Spleen (tissue), 13 donors: Measurements from ENCODE around the gene TAF11L10. TPM values are rescaled to one million over a fixed set of nuclear protein-coding genes. Genes with fewer than 3 reads are reported as not detected.
"Not testable (repeated sequence)": the region's sequence is repeated elsewhere in the genome, so short reads cannot be mapped to it uniquely, and the experiment has no call there.

Experiments used
- DNase-seq: peaks from one replicate; pipeline ENCODE4 v3.0.0-alpha.2; 2020
- H3K27ac ChIP-seq, 8 donors: fragments of 200-600 bp; sonication (generic) in 7 of 8; 1 replicate in 4 of 8; 2 replicates in 4 of 8; pipeline versions ENCODE4 v1.5.0 to v1.8.0; 2016 to 2021; ENCODE audit warnings: inconsistent platforms in 4 of 8, mild to moderate bottlenecking in 4 of 8, moderate library complexity in 1 of 8
- H3K27me3 ChIP-seq, 7 donors: fragments of 200-600 bp; sonication (generic) in 6 of 7; replicated peaks in 1 of 7; 1 replicate in 4 of 7; 2 replicates in 3 of 7; pipeline versions ENCODE4 v1.5.0 to v1.8.0; 2016 to 2021; ENCODE audit warnings: inconsistent platforms in 3 of 7, mild to moderate bottlenecking in 1 of 7
- H3K36me3 ChIP-seq, 6 donors: fragments of 200-600 bp; sonication (generic) in 5 of 6; 1 replicate in 4 of 6; 2 replicates in 2 of 6; pipeline versions ENCODE4 v1.5.0 to v1.8.0; 2016 to 2021; ENCODE audit warnings: inconsistent platforms in 2 of 6
- H3K4me1 ChIP-seq, 6 donors: fragments of 200-600 bp; sonication (generic) in 5 of 6; 1 replicate in 3 of 6; 2 replicates in 3 of 6; pipeline versions ENCODE4 v1.5.0 to v1.8.0; 2016 to 2021; ENCODE audit warnings: inconsistent platforms in 3 of 6
- H3K4me3 ChIP-seq, 8 donors: fragments of 200-600 bp; sonication (generic) in 7 of 8; 1 replicate in 4 of 8; 2 replicates in 4 of 8; pipeline versions ENCODE4 v1.5.0 to v1.8.0; 2016 to 2021; ENCODE audit warnings: inconsistent platforms in 4 of 8, mild to moderate bottlenecking in 4 of 8, moderate library complexity in 2 of 8
- H3K9me3 ChIP-seq, 8 donors: fragments of 200-600 bp; sonication (generic) in 7 of 8; 1 replicate in 4 of 8; 2 replicates in 4 of 8; pipeline versions ENCODE4 v1.5.0 to v1.8.0; 2016 to 2021; ENCODE audit warnings: inconsistent platforms in 4 of 8
- POLR2A ChIP-seq, 3 donors: fragments of 450-650 bp; IDR thresholded peaks; one replicate each; pipeline ENCODE4 v1.5.1; 2017; ENCODE audit warnings: antibody characterized with exemption in 3 of 3, mild to moderate bottlenecking in 1 of 3
- POLR2AphosphoS5 ChIP-seq, 3 donors: sonication (generic); formaldehyde crosslinking; IDR thresholded peaks; one replicate each; pipeline ENCODE4 v1.5.1; 2017; ENCODE audit warnings: antibody characterized with exemption in 3 of 3
- WGBS, 5 donors: extraction: QIAGEN DNeasy Blood & Tissue Kit in 3 of 5; methylation state at CpG; one replicate each; pipeline versions ENCODE4 v1.1.5 to v1.1.7; 2013 to 2018; 5-methylcytosine and 5-hydroxymethylcytosine counted together
- intact Hi-C: fragments of 100-400 bp; cut with DNase I; formaldehyde crosslinking; loops from one replicate; pipeline ENCODE4 v1.15.0; 2023; ENCODE audit warnings: low total_unique reads
- long read RNA-seq, 2 donors: transcript quantifications; one replicate each; lab custom pipeline, GENCODE V29; 2026
- polyA plus RNA-seq, 3 donors: library from polyadenylated mRNA; stranded (reverse); fragments of 200-250 nt; gene quantifications; one replicate each; pipeline ENCODE4 v1.2.1, GENCODE V29; 2013
- total RNA-seq, 7 donors: library from RNA; depleted of rRNA in 3 of 7; stranded (reverse); fragments of >200 nt in 3 of 7; fragmentation: NEBNext Ultra II Directional in 4 of 7; extraction: Animal tissue kit (Norgen Biotek cat#: 25700) in 4 of 7; gene quantifications; one replicate each; pipeline versions ENCODE4 v1.1.0 to v1.2.1, GENCODE V29; 2016 to 2021
- TF ChIP-seq, protein P1 (sequence below), 11 experiments: fragments of 200-600 bp in 7 of 11; fragments of 450-650 bp in 4 of 11; sonication (generic) in 4 of 11; IDR thresholded peaks in 8 of 11; conservative IDR thresholded peaks in 3 of 11; 1 replicate in 7 of 11; 2 replicates in 4 of 11; pipeline versions ENCODE4 v1.4.0 to v1.8.0; 2016 to 2021; ENCODE audit warnings: antibody characterized with exemption in 11 of 11, inconsistent platforms in 4 of 11, mild to moderate bottlenecking in 1 of 11
- donor health status: healthy with polysubstance abuse.
- donor health status: DM: no; HTN: no; CAD: no; lungs with moderate emphysema.
- donor health status: DM: no; HTN: no; CAD: no.
- donor health status: Bipolar disorder and iron deficiency.
- donor health status: healthy.
- donor health status: DM: no; HTN: no; CAD: no.
- donor health status: DM: yes; HTN: yes; CAD: no.

Gene TAF11L10
- total RNA-seq (not detected), polyA plus RNA-seq (not detected)
- long read RNA-seq, donor 1 = 0 reads
- long read RNA-seq, donor 2 = 0 reads

DNA sequence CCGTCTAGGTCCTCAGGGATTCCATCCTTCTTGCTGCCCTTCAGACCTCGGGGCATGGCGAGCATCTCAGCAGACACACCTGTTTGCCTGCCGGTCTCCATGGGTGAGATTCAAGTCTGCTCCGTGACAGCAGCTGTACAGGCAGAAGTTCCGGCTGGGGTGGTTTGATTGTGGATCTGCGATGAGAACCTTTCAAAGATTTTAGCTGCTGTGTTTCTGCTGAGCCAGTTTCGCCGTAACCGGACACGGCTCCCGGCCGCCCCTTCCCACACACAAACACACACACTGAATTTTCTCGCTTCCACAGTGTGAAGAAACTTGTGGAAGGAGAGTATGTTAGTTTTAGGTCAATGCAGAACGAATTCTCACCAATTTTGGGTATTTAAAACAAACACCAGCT, at the start of gene TAF11L10:
Gene TAF11L10 (minus strand): TSS at position 101 of the 400 bp plus-strand sequence.
- H3K27ac ChIP-seq, DNase-seq, H3K4me1 ChIP-seq, intact Hi-C loops, H3K36me3 ChIP-seq, H3K9me3 ChIP-seq, H3K4me3 ChIP-seq, H3K27me3 ChIP-seq: not testable (repeated sequence)
- WGBS, 5 donors = no CpG with 5 or more reads among the region's 15 CpGs

GRCh38 chr5:17634160-17634559, 36.5 kb upstream of the TAF11L10 start, which contains the start of gene TAF11L14:
Gene TAF11L14, plus strand, starts transcription at chr5:17634460.
- Histone ChIP-seq H3K9me3 (no peaks in the 10 kb centered on the region), H3K4me1 (no peaks in the 10 kb centered on the region), H3K4me3 (no peak within 1 kb of the TSS), H3K27me3 (no peaks in the 10 kb centered on the region), H3K36me3 (no peaks in the 10 kb centered on the region), H3K27ac (no peak within 1 kb of the TSS)
- WGBS, 5 donors = 83 to 94% (median 92%) methylated on average over 4 to 5 of the region's 5 CpGs
- no peak for DNase-seq
- intact Hi-C loops = no loop called here
- TF ChIP-seq POLR2AphosphoS5 (IDR thresholded peaks at IDR 0.05) (no peak), POLR2A (IDR thresholded peaks at IDR 0.05) (no peak)
- TF ChIP-seq, protein P1, sequence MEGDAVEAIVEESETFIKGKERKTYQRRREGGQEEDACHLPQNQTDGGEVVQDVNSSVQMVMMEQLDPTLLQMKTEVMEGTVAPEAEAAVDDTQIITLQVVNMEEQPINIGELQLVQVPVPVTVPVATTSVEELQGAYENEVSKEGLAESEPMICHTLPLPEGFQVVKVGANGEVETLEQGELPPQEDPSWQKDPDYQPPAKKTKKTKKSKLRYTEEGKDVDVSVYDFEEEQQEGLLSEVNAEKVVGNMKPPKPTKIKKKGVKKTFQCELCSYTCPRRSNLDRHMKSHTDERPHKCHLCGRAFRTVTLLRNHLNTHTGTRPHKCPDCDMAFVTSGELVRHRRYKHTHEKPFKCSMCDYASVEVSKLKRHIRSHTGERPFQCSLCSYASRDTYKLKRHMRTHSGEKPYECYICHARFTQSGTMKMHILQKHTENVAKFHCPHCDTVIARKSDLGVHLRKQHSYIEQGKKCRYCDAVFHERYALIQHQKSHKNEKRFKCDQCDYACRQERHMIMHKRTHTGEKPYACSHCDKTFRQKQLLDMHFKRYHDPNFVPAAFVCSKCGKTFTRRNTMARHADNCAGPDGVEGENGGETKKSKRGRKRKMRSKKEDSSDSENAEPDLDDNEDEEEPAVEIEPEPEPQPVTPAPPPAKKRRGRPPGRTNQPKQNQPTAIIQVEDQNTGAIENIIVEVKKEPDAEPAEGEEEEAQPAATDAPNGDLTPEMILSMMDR (IDR thresholded peaks at IDR 0.05 in 8 of 11, conservative IDR thresholded peaks at IDR 0.05 in 3 of 11) = no peak

DNA sequence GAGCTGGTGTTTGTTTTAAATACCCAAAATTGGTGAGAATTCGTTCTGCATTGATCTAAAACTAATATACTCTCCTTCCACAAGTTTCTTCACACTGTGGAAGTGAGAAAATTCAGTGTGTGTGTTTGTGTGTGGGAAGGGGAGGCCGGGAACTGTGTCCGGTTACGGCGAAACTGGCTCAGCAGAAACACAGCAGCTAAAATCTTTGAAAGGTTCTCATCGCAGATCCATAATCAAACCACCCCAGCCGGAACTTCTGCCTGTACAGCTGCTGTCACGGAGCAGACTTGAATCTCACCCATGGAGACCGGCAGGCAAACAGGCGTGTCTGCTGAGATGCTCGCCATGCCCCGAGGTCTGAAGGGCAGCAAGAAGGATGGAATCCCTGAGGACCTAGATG, 34.2 kb upstream of the TAF11L10 start, which contains the start of gene TAF11L13:
Gene TAF11L13 (plus strand): TSS at position 301 of the 400 bp plus-strand sequence.
- DNase-seq, H3K27me3 ChIP-seq, intact Hi-C loops, H3K4me3 ChIP-seq, H3K4me1 ChIP-seq, H3K9me3 ChIP-seq, H3K36me3 ChIP-seq, H3K27ac ChIP-seq: not testable (repeated sequence)
- 74 to 97% (median 86%) methylated on average over 4 to 9 of the region's 12 CpGs for WGBS, 5 donors

- intact Hi-C loops = no loop called here
- Histone ChIP-seq H3K27me3 (no peaks in the 10 kb centered on the region), H3K9me3 (peaks cover 0 to 2% (median 0%) of the 10 kb centered on the region in 8 donors), H3K36me3 (no peaks in the 10 kb centered on the region), H3K4me1 (no peaks in the 10 kb centered on the region), H3K4me3 (no peak overlapping the region), H3K27ac (no peak overlapping the region)
- 84 to 95% (median 90%) methylated on average over 9 to 11 of the region's 11 CpGs; no CpG with 5 or more reads in 1 of the 5 donors for WGBS, 5 donors
- TF ChIP-seq POLR2A (IDR thresholded peaks at IDR 0.05) (no peak), POLR2AphosphoS5 (IDR thresholded peaks at IDR 0.05) (no peak)
- TF ChIP-seq, protein P1 (IDR thresholded peaks at IDR 0.05 in 8 of 11, conservative IDR thresholded peaks at IDR 0.05 in 3 of 11) = no peak
- no peak for DNase-seq
These were observed 28.1 kb upstream of the TAF11L10 start for GRCh38 chr5:17625686-17626085.

DNA sequence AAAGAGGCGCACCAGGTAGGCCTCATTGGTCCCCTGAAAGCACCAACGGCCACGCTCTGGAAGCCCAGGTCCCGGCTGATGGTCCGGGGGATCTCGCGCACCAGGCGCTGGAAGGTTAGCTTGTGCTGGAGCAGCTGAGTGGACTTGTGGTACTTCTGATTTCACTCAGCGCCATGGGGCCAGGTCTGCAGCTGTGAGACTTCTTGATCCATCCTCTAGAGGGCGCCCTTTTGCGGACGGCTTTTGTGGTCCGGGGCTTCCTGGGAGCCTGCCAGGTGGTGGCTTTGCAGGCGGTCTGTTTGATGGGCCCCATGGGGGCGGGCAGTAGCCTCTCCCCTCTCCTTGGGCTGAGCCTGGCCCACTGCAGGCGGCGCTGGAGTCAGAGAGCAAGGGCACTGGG, 23.0 kb upstream of the TAF11L10 start:
- intact Hi-C loops = no loop called here
- 77 to 94% (median 89%) methylated on average over 10 to 17 of the region's 17 CpGs for WGBS, 5 donors

More for the DNA sequence above, 23.0 kb upstream of the TAF11L10 start:
- no peaks in the 10 kb centered on the region for H3K4me1 ChIP-seq
- no peaks in the 10 kb centered on the region for H3K27me3 ChIP-seq
- TF ChIP-seq POLR2AphosphoS5 (IDR thresholded peaks at IDR 0.05) (no peak), POLR2A (IDR thresholded peaks at IDR 0.05) (no peak)
- TF ChIP-seq, protein P1 (IDR thresholded peaks at IDR 0.05 in 8 of 11, conservative IDR thresholded peaks at IDR 0.05 in 3 of 11) = no peak
- H3K36me3 ChIP-seq = no peaks in the 10 kb centered on the region
- no peak overlapping the region for H3K27ac ChIP-seq
- H3K9me3 ChIP-seq = peaks cover 0 to 8% (median 0%) of the 10 kb centered on the region in 8 donors
- no peak for DNase-seq
- no peak overlapping the region for H3K4me3 ChIP-seq
